AG04449 (cell line): Measurements from ENCODE around the gene SND1.

Experiments
- CTCF ChIA-PET: fragments of 350-600 bp; formaldehyde crosslinking; extraction: SDS; loops from one replicate; lab custom pipeline; 2021; ENCODE audit warnings: antibody characterized with exemption; lab: Yijun Ruan, JAX
- POLR2A ChIA-PET: fragments of 400-600, 350-600 bp; formaldehyde crosslinking; extraction: SDS; loops from one replicate; lab custom pipeline; 2020; ENCODE audit warnings: antibody characterized with exemption, inconsistent platforms; lab: Yijun Ruan, JAX
- DNase-seq: peaks from one replicate; pipeline ENCODE4 v3.0.0-alpha.2; 2010; ENCODE audit warnings: low read depth, low spot score
- H3K4me3 ChIP-seq: 2 replicates; pipeline ENCODE4 v1.5.1; 2011; ENCODE audit warnings: low read depth, mild to moderate bottlenecking, control low read depth, low read length
- TF ChIP-seq, protein P1 (sequence below): IDR thresholded peaks from one replicate; pipeline ENCODE4 v1.5.1; 2011; ENCODE audit warnings: mild to moderate bottlenecking, moderate library complexity, low read length, control low read depth, inconsistent platforms; ENCODE audit not compliant: insufficient read depth; ENCODE audit errors: missing control alignments

SND1 gene

DNA sequence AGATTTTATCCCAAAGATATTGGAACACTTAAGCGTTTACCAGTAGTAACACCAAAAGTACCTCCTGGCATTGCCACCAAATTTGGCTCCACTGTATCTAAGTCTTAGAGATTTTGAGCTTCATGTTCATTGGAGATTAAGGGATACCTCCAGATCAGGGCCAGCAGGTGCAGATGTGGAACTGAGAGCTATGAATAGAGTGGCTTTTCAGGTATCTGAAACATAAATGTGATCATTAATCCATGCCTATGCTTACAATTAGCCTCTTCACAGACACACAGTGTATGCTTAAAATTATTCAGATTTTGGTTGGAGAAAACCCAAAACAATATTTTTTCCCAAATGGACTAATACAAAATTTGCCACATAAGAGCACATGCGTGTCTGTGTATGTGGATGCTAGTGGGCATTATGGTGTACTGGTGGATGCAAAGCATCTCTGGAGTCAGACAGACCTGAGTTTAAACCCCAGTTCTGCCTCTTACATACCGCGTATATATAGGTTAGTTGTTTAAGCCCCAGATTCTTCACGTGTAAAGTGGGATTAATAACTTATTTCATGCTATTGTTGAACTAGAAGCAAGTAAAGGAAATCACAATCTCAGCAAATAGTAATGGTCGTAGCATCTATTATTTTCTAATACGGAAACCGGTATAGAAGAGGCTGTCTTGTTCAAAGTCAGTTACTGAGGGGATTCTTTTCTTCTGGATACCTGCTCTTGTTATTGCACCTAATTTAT, 386.1 kb downstream of the SND1 start:
- ChIA-PET POLR2A (no interaction called here), CTCF (interaction anchor here (2.2 kb wide), 1 partner anchor 171 kb away, joined by 8 read pairs; no protein-coding TSS in a partner anchor)
- H3K4me3 ChIP-seq: no peak overlapping the region
- TF ChIP-seq, protein P1, sequence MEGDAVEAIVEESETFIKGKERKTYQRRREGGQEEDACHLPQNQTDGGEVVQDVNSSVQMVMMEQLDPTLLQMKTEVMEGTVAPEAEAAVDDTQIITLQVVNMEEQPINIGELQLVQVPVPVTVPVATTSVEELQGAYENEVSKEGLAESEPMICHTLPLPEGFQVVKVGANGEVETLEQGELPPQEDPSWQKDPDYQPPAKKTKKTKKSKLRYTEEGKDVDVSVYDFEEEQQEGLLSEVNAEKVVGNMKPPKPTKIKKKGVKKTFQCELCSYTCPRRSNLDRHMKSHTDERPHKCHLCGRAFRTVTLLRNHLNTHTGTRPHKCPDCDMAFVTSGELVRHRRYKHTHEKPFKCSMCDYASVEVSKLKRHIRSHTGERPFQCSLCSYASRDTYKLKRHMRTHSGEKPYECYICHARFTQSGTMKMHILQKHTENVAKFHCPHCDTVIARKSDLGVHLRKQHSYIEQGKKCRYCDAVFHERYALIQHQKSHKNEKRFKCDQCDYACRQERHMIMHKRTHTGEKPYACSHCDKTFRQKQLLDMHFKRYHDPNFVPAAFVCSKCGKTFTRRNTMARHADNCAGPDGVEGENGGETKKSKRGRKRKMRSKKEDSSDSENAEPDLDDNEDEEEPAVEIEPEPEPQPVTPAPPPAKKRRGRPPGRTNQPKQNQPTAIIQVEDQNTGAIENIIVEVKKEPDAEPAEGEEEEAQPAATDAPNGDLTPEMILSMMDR: no peak
- DNase-seq: no peak

DNA sequence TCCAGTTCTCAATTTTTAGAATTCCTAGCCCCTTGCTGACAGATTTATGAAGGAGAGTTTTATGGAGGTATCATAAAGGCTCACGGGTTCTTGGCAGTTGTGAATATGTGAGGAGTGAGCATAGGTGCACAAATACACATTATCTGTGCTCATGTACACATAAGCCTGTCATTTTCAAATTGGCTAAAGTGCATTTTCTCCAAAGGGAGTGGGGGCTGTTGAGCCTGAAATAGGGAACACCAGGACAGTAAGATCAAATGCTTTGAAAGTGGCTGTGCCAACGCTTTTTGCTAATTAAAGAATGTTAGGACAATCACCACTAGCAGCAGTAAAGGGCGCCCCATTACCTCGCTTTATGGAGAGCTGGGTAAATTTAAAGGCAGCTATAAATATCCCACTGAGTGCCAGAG, 387.6 kb downstream of the SND1 start:
- no peak for DNase-seq
- ChIA-PET POLR2A (no interaction called here), CTCF (interaction anchor here (1.2 to 2.2 kb wide), 2 partner anchors 170 to 331 kb away, joined by 3 to 8 read pairs; no protein-coding TSS in a partner anchor)
- H3K4me3 ChIP-seq: no peak overlapping the region
- TF ChIP-seq, protein P1: no peak

DNA sequence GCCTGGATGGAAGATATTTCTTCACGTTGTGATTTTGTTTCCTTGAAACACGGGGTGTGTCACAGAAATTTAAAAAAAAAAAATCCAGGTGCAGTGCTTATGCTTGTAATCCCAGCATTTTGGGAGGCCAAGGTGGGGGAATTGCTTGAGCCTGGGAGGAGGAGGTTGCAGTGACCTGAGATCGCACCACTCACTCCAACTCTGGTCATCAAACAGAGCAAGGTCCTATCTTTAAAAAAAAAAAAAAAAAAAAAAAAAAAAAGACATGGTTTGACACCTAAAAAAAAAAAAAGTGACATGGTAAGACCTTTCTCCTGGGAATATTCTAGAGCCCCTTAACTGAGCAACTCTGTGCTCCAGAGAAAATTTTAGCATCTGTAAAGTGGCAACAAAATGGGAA, 388.2 kb downstream of the SND1 start:
- TF ChIP-seq, protein P1: no peak
- no peak for DNase-seq
- CTCF ChIA-PET: interaction anchor here (0.6 to 2.4 kb wide), 3 partner anchors 11 to 127 kb away, joined by 3 to 10 read pairs (median 5); no protein-coding TSS in a partner anchor
- no peak overlapping the region for H3K4me3 ChIP-seq
- POLR2A ChIA-PET: no interaction called here

DNA sequence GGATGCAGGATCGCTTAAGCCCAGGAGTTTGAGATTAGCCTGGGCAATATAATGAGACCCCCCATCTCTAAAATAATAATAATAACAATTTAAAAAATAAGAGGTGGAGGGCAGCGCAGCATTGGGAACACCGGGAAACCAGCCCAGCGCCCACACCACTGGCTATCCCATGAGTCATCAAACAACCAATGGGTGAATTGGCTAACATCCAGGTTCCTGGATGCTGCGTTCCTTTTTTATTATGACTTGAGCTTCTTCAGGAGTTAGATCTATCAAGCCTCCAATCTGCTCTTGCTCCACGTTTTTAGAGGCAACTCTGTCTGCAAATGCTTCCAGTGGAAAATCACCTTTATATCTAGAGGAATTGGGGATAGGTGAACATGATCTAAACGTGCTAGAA, 389.2 kb downstream of the SND1 start:
- ChIA-PET POLR2A (no interaction called here), CTCF (interaction anchor here (0.9 to 2.4 kb wide), 6 partner anchors 9 to 168 kb away, joined by 3 to 10 read pairs (median 6); no protein-coding TSS in a partner anchor)

DNA sequence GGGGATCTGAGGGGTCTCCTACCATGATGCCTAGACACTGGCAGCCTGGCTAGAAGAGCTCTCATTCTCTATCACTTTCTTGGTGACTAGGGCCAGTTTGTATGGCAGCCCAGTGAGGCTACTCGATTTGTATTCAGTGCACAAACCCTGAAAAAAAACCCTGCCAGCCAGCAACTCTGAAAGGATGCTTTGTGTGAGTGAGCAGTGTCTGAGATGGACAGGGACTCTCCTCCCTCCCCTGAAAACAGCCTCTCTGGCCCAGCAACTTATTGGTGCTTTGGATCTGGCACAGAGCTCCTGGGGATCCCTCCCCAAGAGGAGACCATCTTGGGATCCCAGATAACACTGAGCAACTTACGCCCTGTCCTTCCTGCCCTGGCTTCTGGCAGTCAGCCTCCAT, 390.0 kb downstream of the SND1 start:
- DNase-seq: no peak
- no peak overlapping the region for H3K4me3 ChIP-seq
- CTCF ChIA-PET: interaction anchor here (0.9 to 2.4 kb wide), 5 partner anchors 9 to 167 kb away, joined by 3 to 10 read pairs (median 4); no protein-coding TSS in a partner anchor
- POLR2A ChIA-PET: no interaction called here
- TF ChIP-seq, protein P1: no peak

More for the DNA sequence above, 389.2 kb downstream of the SND1 start:
- TF ChIP-seq, protein P1: no peak
- DNase-seq: no peak
- no peak overlapping the region for H3K4me3 ChIP-seq

DNA sequence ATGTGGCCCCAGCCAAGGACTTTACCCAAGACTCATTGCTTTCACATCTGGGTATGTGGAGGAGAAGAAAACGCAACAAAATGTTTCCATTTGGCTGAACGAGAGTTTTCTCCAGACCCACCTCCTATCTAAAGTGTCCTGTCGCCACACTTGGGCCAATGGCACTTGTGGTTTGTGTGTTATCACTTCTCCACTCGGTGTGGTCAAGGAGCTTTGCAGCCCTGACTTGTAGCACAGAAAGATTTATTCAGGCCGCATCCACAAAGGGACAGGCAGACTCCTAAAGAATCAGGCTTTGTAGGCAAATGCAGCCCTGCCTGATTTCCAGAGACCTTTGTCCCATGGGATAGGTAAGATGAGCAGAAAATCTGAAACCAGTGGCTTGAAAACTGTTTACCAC, 392.1 kb downstream of the SND1 start:
- TF ChIP-seq, protein P1: no peak
- ChIA-PET CTCF (interaction anchor here (1.5 to 2.0 kb wide), 4 partner anchors 11 to 336 kb away, joined by 4 to 7 read pairs (median 4); no protein-coding TSS in a partner anchor), POLR2A (no interaction called here)
- no peak for DNase-seq
- H3K4me3 ChIP-seq: no peak overlapping the region
